ENCODE measurements around the gene KCNK15. TPM values are rescaled to one million over a fixed set of nuclear protein-coding genes. Genes with fewer than 3 reads are reported as not detected.

Gene KCNK15
- total RNA-seq, 1 experiment from 2014 or later, result 0.33 TPM

DNA sequence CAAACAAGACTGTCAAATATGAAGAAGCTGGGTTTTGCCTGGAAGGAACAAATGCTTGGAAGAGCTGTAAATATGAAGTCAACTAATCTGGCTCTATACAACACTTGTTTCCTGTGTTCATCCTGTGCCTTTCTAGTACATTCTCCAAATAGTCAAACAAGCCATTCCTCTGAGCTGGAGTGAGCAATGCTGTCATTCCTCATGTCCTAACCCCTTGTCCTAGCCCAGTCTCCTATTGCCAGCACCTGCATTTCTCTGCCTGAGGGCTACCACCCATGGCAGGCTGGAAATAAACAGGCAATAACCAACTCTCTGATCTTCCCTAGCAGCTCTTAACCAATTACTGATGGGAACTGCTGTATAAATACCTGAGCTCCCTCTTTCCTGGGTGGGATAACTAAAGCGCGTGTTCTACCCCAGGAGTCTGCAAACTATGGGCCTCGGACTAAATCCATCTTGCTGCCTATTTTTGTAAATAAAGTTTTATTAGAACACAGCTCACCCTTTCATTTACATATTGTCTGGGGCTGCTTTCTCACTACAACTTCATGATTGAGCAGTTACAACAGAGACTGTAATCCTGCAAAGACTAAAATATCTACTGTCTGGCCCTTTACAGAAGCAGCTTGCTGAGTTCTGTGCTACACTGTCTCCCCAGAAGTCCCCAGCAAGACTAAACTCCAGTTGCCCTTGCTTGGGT, 51.2 kb downstream of the KCNK15 start:
- Histone ChIP-seq H3K23me2 (ENCODE audit: insufficient read length, low read depth, low read length, poor library complexity, severe bottlenecking) (no peaks in the 10 kb centered on the region), H2BK120ac (ENCODE audit: low read depth, low read length, poor library complexity, severe bottlenecking) (no peak overlapping the region), H2BK15ac (ENCODE audit: low read depth, low read length) (no peak overlapping the region), H4K8ac (replicated peaks; ENCODE audit: insufficient read length, low read depth, low read length) (no peak overlapping the region), H3K4ac (ENCODE audit: low read depth, low read length) (no peak overlapping the region), H2BK12ac (ENCODE audit: insufficient read length, low read depth, low read length) (no peak overlapping the region), H3K4me2 (ENCODE audit: insufficient read depth, insufficient read length, low read length) (no peak overlapping the region), H3K23ac (ENCODE audit: insufficient read length, low read depth, low read length) (no peak overlapping the region), H2AFZ (ENCODE audit: low read length) (no peak overlapping the region), H3K79me2 (ENCODE audit: insufficient read depth, low read length) (no peaks in the 10 kb centered on the region; the same call in 1 of the 2 replicates), H3K56ac (ENCODE audit: insufficient read length, low read depth, low read length) (no peak overlapping the region), H3T11ph (ENCODE audit: low read length) (no peak overlapping the region), H4K91ac (ENCODE audit: insufficient read length, low read depth, low read length) (no peak overlapping the region), H3K9ac (ENCODE audit: extremely low read depth, insufficient read length, low read length) (no peak overlapping the region), H3K27me3 (ENCODE audit: insufficient read depth, low read length) (no peaks in the 10 kb centered on the region), H3K79me1 (ENCODE audit: insufficient read depth, low read depth, low read length, poor library complexity, severe bottlenecking) (no peaks in the 10 kb centered on the region), H2BK5ac (ENCODE audit: insufficient read length, low read length) (no peak overlapping the region), H3K14ac (ENCODE audit: insufficient read depth, low read length) (no peak overlapping the region), H4K5ac (ENCODE audit: insufficient read length, low read depth, low read length) (no peak overlapping the region), H3K4me1 (ENCODE audit: insufficient read depth, low read length) (peaks cover 8% of the 10 kb centered on the region; the same call in 1 of the 2 replicates), H3K9me3 (ENCODE audit: control insufficient read depth, low read depth, low read length) (no peaks in the 10 kb centered on the region), H2BK20ac (ENCODE audit: low read depth, low read length, poor library complexity, severe bottlenecking) (no peak overlapping the region), H2AK5ac (ENCODE audit: insufficient read length, low read length) (no peak overlapping the region), H3K27ac (ENCODE audit: insufficient read length, low read depth, low read length) (no peak overlapping the region), H4K20me1 (ENCODE audit: control insufficient read depth, insufficient read depth, insufficient read length) (no peaks in the 10 kb centered on the region), H3K18ac (ENCODE audit: insufficient read length, low read depth, low read length) (no peak overlapping the region)
- Mint-ChIP-seq H3K36me3 (ENCODE audit: insufficient read depth in 1 of 3, low read depth in 3 of 3) (no peaks in the 10 kb centered on the region), H3K4me1 (peaks cover 18 to 40% of the 10 kb centered on the region in 2 experiments), H3K27ac (peak overlapping the region in 1 of 3 experiments; percentile 24; a peak in 1 of 7 replicates), H3K9me3 (no peaks in the 10 kb centered on the region), H3K27me3 (ENCODE audit: low read depth) (no peaks in the 10 kb centered on the region; the same call in 1 of the 2 replicates), H3K4me3 (no peak overlapping the region)
- TF ChIP-seq, protein P1, sequence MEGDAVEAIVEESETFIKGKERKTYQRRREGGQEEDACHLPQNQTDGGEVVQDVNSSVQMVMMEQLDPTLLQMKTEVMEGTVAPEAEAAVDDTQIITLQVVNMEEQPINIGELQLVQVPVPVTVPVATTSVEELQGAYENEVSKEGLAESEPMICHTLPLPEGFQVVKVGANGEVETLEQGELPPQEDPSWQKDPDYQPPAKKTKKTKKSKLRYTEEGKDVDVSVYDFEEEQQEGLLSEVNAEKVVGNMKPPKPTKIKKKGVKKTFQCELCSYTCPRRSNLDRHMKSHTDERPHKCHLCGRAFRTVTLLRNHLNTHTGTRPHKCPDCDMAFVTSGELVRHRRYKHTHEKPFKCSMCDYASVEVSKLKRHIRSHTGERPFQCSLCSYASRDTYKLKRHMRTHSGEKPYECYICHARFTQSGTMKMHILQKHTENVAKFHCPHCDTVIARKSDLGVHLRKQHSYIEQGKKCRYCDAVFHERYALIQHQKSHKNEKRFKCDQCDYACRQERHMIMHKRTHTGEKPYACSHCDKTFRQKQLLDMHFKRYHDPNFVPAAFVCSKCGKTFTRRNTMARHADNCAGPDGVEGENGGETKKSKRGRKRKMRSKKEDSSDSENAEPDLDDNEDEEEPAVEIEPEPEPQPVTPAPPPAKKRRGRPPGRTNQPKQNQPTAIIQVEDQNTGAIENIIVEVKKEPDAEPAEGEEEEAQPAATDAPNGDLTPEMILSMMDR (conservative IDR thresholded peaks at IDR 0.05), result no peak
- no CpG with 5 or more reads among the region's 3 CpGs for WGBS (ENCODE audit: extremely low coverage, insufficient read length, low lambda C conversion rate)
- no peak for DNase-seq
